ENCODE results near the gene CHP2. TPM values are rescaled to one million over a fixed set of nuclear protein-coding genes. Genes with fewer than 3 reads are reported as not detected.
"Not testable (repeated sequence)": the region's sequence is repeated elsewhere in the genome, so short reads cannot be mapped to it uniquely, and the experiment has no call there.

Gene CHP2
- total RNA-seq, 1 donor from 2014 or later, result 5.1 TPM

- DNase-seq, result no peak
These were observed 9.6 kb upstream of the CHP2 start for GRCh38 chr16:23745263-23745662.

- no peak for DNase-seq
These were observed 6.2 kb upstream of the CHP2 start for GRCh38 chr16:23748630-23749029.

- DNase-seq, result not testable (repeated sequence)
These were observed 3.8 kb upstream of the CHP2 start for GRCh38 chr16:23751053-23751452.

GRCh38 chr16:23753908-23754593, 775 bp upstream of the CHP2 start:
- no peak for DNase-seq

GRCh38 chr16:23755484-23755809, 621 bp downstream of the CHP2 start:
- DNase-seq, result no peak

- DNase-seq, result no peak
These were observed 2.3 kb downstream of the CHP2 start for GRCh38 chr16:23757116-23757515.

- DNase-seq, result no peak
These were observed 3.3 kb downstream of the CHP2 start for GRCh38 chr16:23757937-23758619.

- no peak for DNase-seq
These were observed 11.1 kb downstream of the CHP2 start for GRCh38 chr16:23765933-23766332.

GRCh38 chr16:23768581-23768980, 13.8 kb downstream of the CHP2 start:
- DNase-seq, result no peak

- DNase-seq, result no peak
These were observed 16.2 kb downstream of the CHP2 start for GRCh38 chr16:23771027-23771426.

- no peak for DNase-seq
These were observed 16.8 kb downstream of the CHP2 start for GRCh38 chr16:23771642-23772041.

- no peak for DNase-seq
These were observed 18.5 kb downstream of the CHP2 start for GRCh38 chr16:23773339-23773738.

- no peak for DNase-seq
These were observed 26.4 kb downstream of the CHP2 start for GRCh38 chr16:23781176-23781575.

- DNase-seq, result no peak
These were observed 30.1 kb downstream of the CHP2 start for GRCh38 chr16:23784811-23785447.

- DNase-seq, result no peak
These were observed 31.0 kb downstream of the CHP2 start for GRCh38 chr16:23785842-23786241.

GRCh38 chr16:23786964-23787561, 32.2 kb downstream of the CHP2 start:
- DNase-seq, result no peak

GRCh38 chr16:23788685-23789084, 33.9 kb downstream of the CHP2 start:
- DNase-seq, result no peak

GRCh38 chr16:23795378-23795777, 40.6 kb downstream of the CHP2 start:
- no peak for DNase-seq

- no peak for DNase-seq
These were observed 42.1 kb downstream of the CHP2 start for GRCh38 chr16:23796941-23797340.

- no peak for DNase-seq
These were observed 46.6 kb downstream of the CHP2 start for GRCh38 chr16:23801378-23801777.

GRCh38 chr16:23802776-23803175, 48.0 kb downstream of the CHP2 start:
- DNase-seq, result no peak

- no peak for DNase-seq
These were observed 48.8 kb downstream of the CHP2 start for GRCh38 chr16:23803591-23804123.

GRCh38 chr16:23807028-23807427, 52.2 kb downstream of the CHP2 start:
- DNase-seq, result no peak
